Endothelial cell of umbilical vein (primary cell): ENCODE data around the gene HES6. TPM values are rescaled to one million over a fixed set of nuclear protein-coding genes. Genes with fewer than 3 reads are reported as not detected.

Experiments used
- BruUV-seq: library from RNA; stranded (reverse); fragments of 400-500 nt; replicated peaks from 2 replicates; lab custom pipeline; 2021; lab: Mats Ljungman, UMichigan
- CTCF ChIA-PET: fragments of 300-600, 350-600 bp; sonication (Branson Sonifier 250); formaldehyde crosslinking; loops from one replicate; lab custom pipeline; 2021; ENCODE audit warnings: antibody characterized with exemption, inconsistent platforms; lab: Charles Lee
- POLR2A ChIA-PET: fragments of 300-600, 350-600 bp; sonication (Branson Sonifier 250); formaldehyde crosslinking; loops from one replicate; lab custom pipeline; 2021; ENCODE audit warnings: antibody characterized with exemption, inconsistent platforms; lab: Charles Lee
- DNase-seq: peaks from one replicate; pipeline ENCODE4 v3.0.0-alpha.2; 2011; ENCODE audit warnings: low read depth, low spot score
- FAIRE-seq: peaks from 2 replicates; lab custom pipeline; 2011; peaks lifted over from hg19 to GRCh38; lab: Jason Lieb, UNC
- H2AFZ ChIP-seq: 2 replicates; pipeline ENCODE4 v1.6.0; 2012; ENCODE audit warnings: low read depth, low read length, control low read depth, inconsistent platforms
- H3K27ac ChIP-seq: 2 replicates; pipeline ENCODE4 v1.5.1; 2011; ENCODE audit warnings: low read depth, mild to moderate bottlenecking, control low read depth, low read length, moderate library complexity; ENCODE audit not compliant: insufficient read depth
- H3K27me3 ChIP-seq, 2 experiments: 2 replicates each; pipeline versions ENCODE4 v1.6.0 to v1.6.1; 2011; ENCODE audit warnings: low read length in 2 of 2, mixed read lengths in 1 of 2; ENCODE audit not compliant: control insufficient read depth in 2 of 2, insufficient read depth in 2 of 2
- H3K36me3 ChIP-seq, 2 experiments: 2 replicates in 1 of 2; 3 replicates in 1 of 2; pipeline ENCODE4 v1.5.1; 2011; ENCODE audit warnings: low read length in 2 of 2, mild to moderate bottlenecking in 1 of 2, moderate library complexity in 1 of 2; ENCODE audit not compliant: control insufficient read depth in 2 of 2, insufficient read depth in 2 of 2; ENCODE audit errors: extremely low read depth in 1 of 2
- H3K4me1 ChIP-seq: 3 replicates; pipeline ENCODE4 v1.5.1; 2011; ENCODE audit warnings: mild to moderate bottlenecking, low read length; ENCODE audit not compliant: control insufficient read depth, insufficient read depth; ENCODE audit errors: extremely low read depth
- H3K4me2 ChIP-seq: 2 replicates; pipeline ENCODE4 v1.6.1; 2011; ENCODE audit warnings: low read length, control low read depth, mixed read lengths; ENCODE audit not compliant: insufficient read depth
- H3K4me3 ChIP-seq, 3 experiments: fragments of 200-600 bp in 1 of 3; sonication (generic), shearing (Covaris generic) in 1 of 3; replicated peaks in 1 of 3; 2 replicates each; pipeline ENCODE4 v1.5.1; 2011 to 2016; ENCODE audit warnings: control low read depth in 3 of 3, low read length in 3 of 3, mild to moderate bottlenecking in 2 of 3, inconsistent platforms in 1 of 3, low read depth in 1 of 3, moderate library complexity in 1 of 3; ENCODE audit not compliant: insufficient read depth in 1 of 3
- H3K79me2 ChIP-seq: 2 replicates; pipeline ENCODE4 v1.6.0; 2012; ENCODE audit warnings: low read length, inconsistent platforms; ENCODE audit not compliant: control insufficient read depth, insufficient read depth
- H3K9ac ChIP-seq: replicated peaks from 2 replicates; pipeline ENCODE3; 2011; ENCODE audit warnings: low read length, control low read depth; ENCODE audit not compliant: insufficient read depth; ENCODE audit errors: extremely low read depth
- H3K9me1 ChIP-seq: replicated peaks from 3 replicates; pipeline ENCODE4 v1.6.0; 2011; ENCODE audit warnings: mild to moderate bottlenecking, low read length; ENCODE audit not compliant: control insufficient read depth, insufficient read depth; ENCODE audit errors: extremely low read depth
- H3K9me3 ChIP-seq: replicated peaks from 2 replicates; pipeline ENCODE4 v1.5.1; 2012; ENCODE audit warnings: low read length, inconsistent platforms; ENCODE audit not compliant: control insufficient read depth, insufficient read depth
- H4K20me1 ChIP-seq: replicated peaks from 2 replicates; pipeline ENCODE3; 2011; ENCODE audit warnings: mild to moderate bottlenecking, low read length; ENCODE audit not compliant: control insufficient read depth, insufficient read depth; ENCODE audit errors: extremely low read depth
- EZH2 ChIP-seq: IDR thresholded peaks from 2 replicates; pipeline ENCODE4 v1.6.1; 2012; ENCODE audit warnings: borderline replicate concordance, low read depth, mild to moderate bottlenecking, moderate library complexity, low read length, inconsistent platforms; ENCODE audit not compliant: severe bottlenecking
- FOS ChIP-seq: IDR thresholded peaks from 2 replicates; pipeline ENCODE4 v1.6.1; 2011; ENCODE audit warnings: mild to moderate bottlenecking, low read length, moderate library complexity, borderline replicate concordance; ENCODE audit not compliant: insufficient read depth
- JUN ChIP-seq: IDR thresholded peaks from 2 replicates; pipeline ENCODE4 v1.6.1; 2011; ENCODE audit warnings: borderline replicate concordance, low read depth; ENCODE audit not compliant: insufficient read length, insufficient read depth
- MAX ChIP-seq: IDR thresholded peaks from 2 replicates; pipeline ENCODE4 v1.6.1; 2011; ENCODE audit not compliant: insufficient read depth, insufficient read length
- MYC ChIP-seq: IDR thresholded peaks from one replicate; pipeline ENCODE4 v1.6.1; 2011; ENCODE audit warnings: mild to moderate bottlenecking, low read depth, low read length
- POLR2A ChIP-seq: IDR thresholded peaks from 2 replicates; pipeline ENCODE4 v1.6.1; 2012; ENCODE audit warnings: low read depth, mild to moderate bottlenecking, control low read depth, low read length
- POLR2AphosphoS5 ChIP-seq: IDR thresholded peaks from 2 replicates; pipeline ENCODE4 v1.6.1; 2012; ENCODE audit warnings: low read depth, mild to moderate bottlenecking, control low read depth, low read length, moderate library complexity; ENCODE audit not compliant: insufficient read depth
- dilution Hi-C: fragments of 300-500 bp; cut with MboI; formaldehyde crosslinking; loops from one replicate; pipeline ENCODE4 v1.15.0; 2019; ENCODE audit warnings: low sequenced_read_pairs; ENCODE audit not compliant: extremely low pct_ligation_motif_present
- intact Hi-C: fragments of 100-400 bp; cut with micrococcal nuclease; formaldehyde crosslinking; loops from one replicate; pipeline ENCODE4 v1.10.0; 2022
- polyA plus RNA-seq, 4 experiments: library from polyadenylated mRNA; depleted of rRNA in 3 of 4; stranded (reverse) in 3 of 4; unstranded in 1 of 4; fragments of >200 nt; gene quantifications; 2 replicates each; pipeline versions ENCODE4 v1.2.1 to v1.2.3, GENCODE V29; 2011 to 2012; ENCODE audit warnings: missing spikeins in 1 of 4
- total RNA-seq: library from RNA; stranded (reverse); gene quantifications from 2 replicates; pipeline ENCODE4 v1.2.3, GENCODE V29; 2021

HES6 gene
- total and polyA plus RNA-seq, 2 donors (not counting 3 experiments of a cell fraction or from before 2014, with no cell fraction given): 2.2 to 5.1 TPM

GRCh38 chr2:238242731-238243495, 3.1 kb upstream of the HES6 start:
- Histone ChIP-seq H3K79me2 (no peaks in the 10 kb centered on the region), H4K20me1 (no peaks in the 10 kb centered on the region), H3K27ac (no peak overlapping the region), H3K9ac (no peak overlapping the region), H3K4me1 (peaks cover 3% of the 10 kb centered on the region), H3K9me1 (no peaks in the 10 kb centered on the region), H3K27me3 (peaks cover 0 to 4% of the 10 kb centered on the region in 2 experiments), H3K4me3 (no peak overlapping the region), H3K4me2 (no peak overlapping the region), H3K36me3 (no peaks in the 10 kb centered on the region), H3K9me3 (no peaks in the 10 kb centered on the region), H2AFZ (no peak overlapping the region)
- BruUV-seq: no TSS peak
- dilution Hi-C loops (no loop called here), intact Hi-C loops (loop anchor here (10.0 kb wide), 1 partner anchor 278 kb away; the partner anchor contains the start of gene UBE2F)
- FAIRE-seq: no peak
- ChIA-PET CTCF (interaction anchor here (1.4 kb wide), 1 partner anchor 20 kb away, joined by 5 read pairs; no protein-coding TSS in a partner anchor), POLR2A (no interaction called here)
- TF ChIP-seq POLR2AphosphoS5: no peak
- TF ChIP-seq MAX: no peak
- no peak for TF ChIP-seq POLR2A
- no peak for TF ChIP-seq EZH2
- no peak for TF ChIP-seq JUN
- no peak for TF ChIP-seq FOS
- TF ChIP-seq MYC: no peak
- DNase-seq: no peak
